Measurements from ENCODE around the gene ITGB3BP.
"Not testable (repeated sequence)": the region's sequence is repeated elsewhere in the genome, so short reads cannot be mapped to it uniquely, and the experiment has no call there.

The ITGB3BP gene

GRCh38 chr1:63522891-63523728 is at the start of gene ITGB3BP, which contains the start of gene EFCAB7:
TSS of gene ITGB3BP (minus strand) at chr1:63523225. CDS start at chr1:63523133, 92 bp downstream.
TSS of gene EFCAB7 (plus strand) at chr1:63523525. CDS start at chr1:63525573, 2,048 bp downstream.
- DNase-seq (ENCODE audit: low read depth): peak; percentile 53

- not testable (repeated sequence) for DNase-seq (ENCODE audit: low read depth)
Measured at GRCh38 chr1:63572686-63573085, 49.7 kb upstream of the ITGB3BP start.

- DNase-seq (ENCODE audit: low read depth): no peak
Measured at GRCh38 chr1:63569640-63570316, 46.8 kb upstream of the ITGB3BP start.

- DNase-seq (ENCODE audit: low read depth): no peak
Measured at GRCh38 chr1:63569068-63569467, 46.0 kb upstream of the ITGB3BP start.

- no peak for DNase-seq (ENCODE audit: low read depth)
Measured at GRCh38 chr1:63563745-63564144, 40.7 kb upstream of the ITGB3BP start.

GRCh38 chr1:63559357-63559756 is 36.3 kb upstream of the ITGB3BP start:
- no peak for DNase-seq (ENCODE audit: low read depth)

- DNase-seq (ENCODE audit: low read depth): no peak
Measured at GRCh38 chr1:63557365-63557987, 34.5 kb upstream of the ITGB3BP start.

- no peak for DNase-seq (ENCODE audit: low read depth)
Measured at GRCh38 chr1:63555480-63555879, 32.5 kb upstream of the ITGB3BP start.

- no peak for DNase-seq (ENCODE audit: low read depth)
Measured at GRCh38 chr1:63548877-63549276, 25.9 kb upstream of the ITGB3BP start.

- DNase-seq (ENCODE audit: low read depth): no peak
Measured at GRCh38 chr1:63548303-63548702, 25.3 kb upstream of the ITGB3BP start.

GRCh38 chr1:63547621-63548294 is 24.7 kb upstream of the ITGB3BP start:
- DNase-seq (ENCODE audit: low read depth): no peak

GRCh38 chr1:63545780-63546179 is 22.8 kb upstream of the ITGB3BP start:
- no peak for DNase-seq (ENCODE audit: low read depth)

GRCh38 chr1:63537940-63538339 is 14.9 kb upstream of the ITGB3BP start:
- DNase-seq (ENCODE audit: low read depth): no peak

GRCh38 chr1:63537006-63537405 is 14.0 kb upstream of the ITGB3BP start:
- DNase-seq (ENCODE audit: low read depth): no peak

- no peak for DNase-seq (ENCODE audit: low read depth)
Measured at GRCh38 chr1:63534406-63534805, 11.4 kb upstream of the ITGB3BP start.

- DNase-seq (ENCODE audit: low read depth): no peak
Measured at GRCh38 chr1:63533931-63534330, 10.9 kb upstream of the ITGB3BP start.

- DNase-seq (ENCODE audit: low read depth): no peak
Measured at GRCh38 chr1:63532727-63533126, 9.7 kb upstream of the ITGB3BP start.

GRCh38 chr1:63524201-63524600 is 1.2 kb upstream of the ITGB3BP start:
- DNase-seq (ENCODE audit: low read depth): no peak

- no peak for DNase-seq (ENCODE audit: low read depth)
Measured at GRCh38 chr1:63523738-63524137, 713 bp upstream of the ITGB3BP start.

GRCh38 chr1:63516629-63517028 is 6.4 kb downstream of the ITGB3BP start:
- DNase-seq (ENCODE audit: low read depth): no peak

- DNase-seq (ENCODE audit: low read depth): no peak
Measured at GRCh38 chr1:63512584-63512983, 10.4 kb downstream of the ITGB3BP start.

- no peak for DNase-seq (ENCODE audit: low read depth)
Measured at GRCh38 chr1:63509718-63510117, 13.3 kb downstream of the ITGB3BP start.

Measured in T-helper 22 cell (primary cell).